ENCODE measurements around the gene VPS72.

DNA sequence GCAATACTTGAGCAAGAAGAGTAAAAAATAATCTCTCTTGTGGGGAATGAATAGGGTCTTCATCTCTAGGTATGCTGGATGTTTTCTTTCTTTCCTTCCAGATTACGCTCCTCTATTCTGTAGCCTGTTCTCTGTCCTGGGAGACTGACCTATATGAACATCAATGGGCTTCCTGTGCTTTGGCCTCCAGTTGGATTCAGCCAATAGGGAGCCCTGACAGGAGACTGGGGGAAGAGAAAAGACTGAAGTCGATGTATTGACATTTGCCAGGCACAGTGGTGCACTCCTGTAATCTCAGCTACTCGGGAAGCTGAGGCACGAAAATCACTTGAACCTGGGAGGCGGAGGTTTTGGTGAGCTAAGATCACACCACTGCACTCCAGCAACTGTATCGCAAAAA is 61.2 kb downstream of the VPS72 start:
- TF ChIP-seq, protein P1, sequence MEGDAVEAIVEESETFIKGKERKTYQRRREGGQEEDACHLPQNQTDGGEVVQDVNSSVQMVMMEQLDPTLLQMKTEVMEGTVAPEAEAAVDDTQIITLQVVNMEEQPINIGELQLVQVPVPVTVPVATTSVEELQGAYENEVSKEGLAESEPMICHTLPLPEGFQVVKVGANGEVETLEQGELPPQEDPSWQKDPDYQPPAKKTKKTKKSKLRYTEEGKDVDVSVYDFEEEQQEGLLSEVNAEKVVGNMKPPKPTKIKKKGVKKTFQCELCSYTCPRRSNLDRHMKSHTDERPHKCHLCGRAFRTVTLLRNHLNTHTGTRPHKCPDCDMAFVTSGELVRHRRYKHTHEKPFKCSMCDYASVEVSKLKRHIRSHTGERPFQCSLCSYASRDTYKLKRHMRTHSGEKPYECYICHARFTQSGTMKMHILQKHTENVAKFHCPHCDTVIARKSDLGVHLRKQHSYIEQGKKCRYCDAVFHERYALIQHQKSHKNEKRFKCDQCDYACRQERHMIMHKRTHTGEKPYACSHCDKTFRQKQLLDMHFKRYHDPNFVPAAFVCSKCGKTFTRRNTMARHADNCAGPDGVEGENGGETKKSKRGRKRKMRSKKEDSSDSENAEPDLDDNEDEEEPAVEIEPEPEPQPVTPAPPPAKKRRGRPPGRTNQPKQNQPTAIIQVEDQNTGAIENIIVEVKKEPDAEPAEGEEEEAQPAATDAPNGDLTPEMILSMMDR (IDR thresholded peaks at IDR 0.05 in 4 of 5, conservative IDR thresholded peaks at IDR 0.05 in 1 of 5), result no peak
- no peak for TF ChIP-seq POLR2A (IDR thresholded peaks at IDR 0.05)
